OCI-LY1 (cell line): ENCODE data around the gene PDZD2.

Experiments used
- H2AFZ ChIP-seq: fragments of 200-600 bp; sonication (generic), shearing (Covaris generic); 2 replicates; pipeline ENCODE4 v1.6.0; 2014; ENCODE audit warnings: antibody characterized with exemption, mild to moderate bottlenecking, low read length
- H3F3A ChIP-seq: fragments of 200-600 bp; sonication (generic), shearing (Covaris generic); 2 replicates; pipeline ENCODE4 v1.6.0; 2014; ENCODE audit warnings: mild to moderate bottlenecking, antibody characterized with exemption, low read length, moderate library complexity; ENCODE audit not compliant: insufficient read depth
- H3K27ac ChIP-seq: fragments of 200-600 bp; sonication (generic); 2 replicates; pipeline ENCODE4 v1.5.1; 2014; ENCODE audit warnings: low read length, mixed run types, mild to moderate bottlenecking, low read depth; ENCODE audit not compliant: poor library complexity, severe bottlenecking
- H3K27me3 ChIP-seq: fragments of 200-600 bp; sonication (generic); 2 replicates; pipeline ENCODE4 v1.6.0; 2014; ENCODE audit warnings: antibody characterized with exemption, mild to moderate bottlenecking, low read length, moderate library complexity; ENCODE audit not compliant: insufficient read depth
- H3K36me3 ChIP-seq: fragments of 200-600 bp; sonication (generic); 2 replicates; pipeline ENCODE4 v1.6.1; 2014; ENCODE audit warnings: mild to moderate bottlenecking, antibody characterized with exemption, low read length, moderate library complexity, mixed read lengths; ENCODE audit not compliant: insufficient read depth
- H3K4me1 ChIP-seq: fragments of 200-600 bp; sonication (generic); 2 replicates; pipeline ENCODE4 v1.5.1; 2014; ENCODE audit warnings: mild to moderate bottlenecking, low read length, moderate library complexity; ENCODE audit not compliant: insufficient read depth, severe bottlenecking
- H3K4me2 ChIP-seq: fragments of 200-600 bp; sonication (generic), shearing (Covaris generic); 2 replicates; pipeline ENCODE4 v1.6.1; 2014; ENCODE audit warnings: low read length
- H3K4me3 ChIP-seq: fragments of 200-600 bp; sonication (generic); 2 replicates; pipeline ENCODE4 v1.5.1; 2014; ENCODE audit warnings: low read length, low read depth, mild to moderate bottlenecking, mixed read lengths; ENCODE audit not compliant: poor library complexity, severe bottlenecking
- H3K79me2 ChIP-seq: fragments of 200-600 bp; shearing (Covaris generic); 2 replicates; pipeline ENCODE4 v1.6.1; 2016; ENCODE audit warnings: mixed run types, low read length, mixed read lengths; ENCODE audit not compliant: insufficient read depth
- H3K9ac ChIP-seq: fragments of 200-600 bp; sonication (generic), shearing (Covaris generic); 2 replicates; pipeline ENCODE4 v1.6.1; 2014; ENCODE audit warnings: mild to moderate bottlenecking, low read length, mixed read lengths
- H3K9me2 ChIP-seq: fragments of 200-600 bp; sonication (generic), shearing (Covaris generic); 2 replicates; pipeline ENCODE4 v1.6.1; 2014; ENCODE audit warnings: low read depth, mild to moderate bottlenecking, low read length, mixed read lengths
- H3K9me3 ChIP-seq: fragments of 200-600 bp; shearing (Covaris generic); 2 replicates; pipeline ENCODE4 v1.6.1; 2014; ENCODE audit warnings: low read length, mixed read lengths
- H4K20me1 ChIP-seq: fragments of 200-600 bp; sonication (generic), shearing (Covaris generic); 2 replicates; pipeline ENCODE4 v1.6.0; 2016; ENCODE audit warnings: mild to moderate bottlenecking, low read length; ENCODE audit not compliant: insufficient read depth
- CTCF ChIP-seq: fragments of 200-600 bp; sonication (generic), shearing (Covaris generic); IDR thresholded peaks from 2 replicates; pipeline ENCODE4 v1.5.1; 2017; ENCODE audit warnings: mild to moderate bottlenecking, antibody characterized with exemption, low read length, moderate library complexity, mixed read lengths
- EZH2 ChIP-seq: fragments of 200-600 bp; sonication (generic), shearing (Covaris generic); IDR thresholded peaks from 2 replicates; pipeline ENCODE4 v1.8.0; 2017; ENCODE audit warnings: borderline replicate concordance, mixed run types, mild to moderate bottlenecking, antibody characterized with exemption, low read length, moderate library complexity, mixed read lengths

The PDZD2 gene

GRCh38 chr5:32001284-32001683 is 362.4 kb downstream of the PDZD2 start:
- H3K9me2 ChIP-seq, result no peaks in the 10 kb centered on the region
- H3K4me1 ChIP-seq, result peaks cover 67% of the 10 kb centered on the region
- H3F3A ChIP-seq, result 0 out of 2 replicates have a peak, but pooled peaks cover 4% of the 10 kb centered on the region
- no peak overlapping the region for H3K9ac ChIP-seq
- H3K4me2 ChIP-seq, result no peak overlapping the region; the same call in 1 of the 2 replicates
- H3K9me3 ChIP-seq, result no peaks in the 10 kb centered on the region
- peak overlapping the region; percentile 69 for H3K27ac ChIP-seq
- H4K20me1 ChIP-seq, result no peaks in the 10 kb centered on the region
- H3K36me3 ChIP-seq, result peaks cover 40% of the 10 kb centered on the region
- peaks cover 4% of the 10 kb centered on the region; the same call in 1 of the 2 replicates for H3K79me2 ChIP-seq
- H2AFZ ChIP-seq, result no peak overlapping the region
- no peak for TF ChIP-seq EZH2
- no peak for TF ChIP-seq CTCF
- no peak overlapping the region for H3K4me3 ChIP-seq
- H3K27me3 ChIP-seq, result no peaks in the 10 kb centered on the region

GRCh38 chr5:32001707-32002106 is 362.8 kb downstream of the PDZD2 start:
- no peak overlapping the region for H3K9ac ChIP-seq
- no peak overlapping the region for H2AFZ ChIP-seq
- H3K4me2 ChIP-seq, result no peak overlapping the region
- TF ChIP-seq EZH2 (no peak), CTCF (no peak)
- H3K27ac ChIP-seq, result peak overlapping the region; percentile 69
- 0 out of 2 replicates have a peak, but pooled peaks cover 4% of the 10 kb centered on the region for H3F3A ChIP-seq
- no peaks in the 10 kb centered on the region for H3K9me2 ChIP-seq
- peaks cover 63% of the 10 kb centered on the region for H3K4me1 ChIP-seq
- H3K36me3 ChIP-seq, result peaks cover 40% of the 10 kb centered on the region
- H3K9me3 ChIP-seq, result no peaks in the 10 kb centered on the region
- no peak overlapping the region for H3K4me3 ChIP-seq
- H3K27me3 ChIP-seq, result no peaks in the 10 kb centered on the region
- no peaks in the 10 kb centered on the region for H4K20me1 ChIP-seq
- peaks cover 4% of the 10 kb centered on the region; the same call in 1 of the 2 replicates for H3K79me2 ChIP-seq

- H3K9me3 ChIP-seq, result no peaks in the 10 kb centered on the region
- H3K4me1 ChIP-seq, result peaks cover 52% of the 10 kb centered on the region
- H2AFZ ChIP-seq, result no peak overlapping the region
- no peaks in the 10 kb centered on the region for H4K20me1 ChIP-seq
- no peak overlapping the region for H3K4me2 ChIP-seq
- no peak overlapping the region for H3K9ac ChIP-seq
- 0 out of 2 replicates have a peak, but pooled peaks cover 4% of the 10 kb centered on the region for H3F3A ChIP-seq
- peaks cover 40% of the 10 kb centered on the region for H3K36me3 ChIP-seq
- peaks cover 4% of the 10 kb centered on the region; the same call in 1 of the 2 replicates for H3K79me2 ChIP-seq
- no peaks in the 10 kb centered on the region for H3K27me3 ChIP-seq
- H3K4me3 ChIP-seq, result no peak overlapping the region
- no peaks in the 10 kb centered on the region for H3K9me2 ChIP-seq
- H3K27ac ChIP-seq, result peak overlapping the region; percentile 26
- no peak for TF ChIP-seq EZH2
These were observed 363.8 kb downstream of the PDZD2 start for GRCh38 chr5:32002755-32003154.

- Histone ChIP-seq H2AFZ (no peak overlapping the region), H3K79me2 (no peaks in the 10 kb centered on the region), H3K27me3 (no peaks in the 10 kb centered on the region), H3K9ac (no peak overlapping the region), H3K27ac (peak overlapping the region; percentile 91), H3K36me3 (peaks cover 30% of the 10 kb centered on the region), H3K9me3 (no peaks in the 10 kb centered on the region), H3K4me2 (peak overlapping the region; percentile 52), H3F3A (0 out of 2 replicates have a peak, but pooled peaks cover 4% of the 10 kb centered on the region), H3K4me1 (peaks cover 40% of the 10 kb centered on the region), H3K9me2 (no peaks in the 10 kb centered on the region), H4K20me1 (no peaks in the 10 kb centered on the region), H3K4me3 (peak overlapping the region; percentile 15)
- no peak for TF ChIP-seq CTCF
- TF ChIP-seq EZH2, result no peak
These were observed 365.1 kb downstream of the PDZD2 start for GRCh38 chr5:32003981-32004380.
